ENCODE measurements around the gene RGS5.

DNA sequence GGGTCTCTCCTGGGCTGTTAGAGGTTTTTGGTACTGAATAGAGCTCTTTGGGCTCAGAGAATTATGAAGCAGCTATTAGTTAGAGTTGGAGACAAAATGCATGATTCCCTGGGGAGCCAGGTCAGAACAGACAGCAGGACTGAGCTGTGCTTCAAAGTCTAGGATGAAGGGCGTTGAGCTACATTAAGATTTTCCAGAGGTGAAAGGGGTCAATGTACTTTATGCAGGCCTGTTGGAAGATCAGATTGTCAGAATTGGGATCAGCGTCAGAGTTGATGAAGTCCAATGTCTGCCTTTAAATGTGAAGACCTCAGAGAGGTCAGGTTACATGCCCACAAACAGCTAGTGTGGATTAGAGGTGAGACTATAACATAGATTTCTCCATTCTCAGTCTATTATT lies 53.8 kb downstream of the RGS5 start:
- TF ChIP-seq TAF1 (IDR thresholded peaks at IDR 0.05; ENCODE audit: borderline replicate concordance, low read depth, low read length): no peak
- TF ChIP-seq, protein P1, sequence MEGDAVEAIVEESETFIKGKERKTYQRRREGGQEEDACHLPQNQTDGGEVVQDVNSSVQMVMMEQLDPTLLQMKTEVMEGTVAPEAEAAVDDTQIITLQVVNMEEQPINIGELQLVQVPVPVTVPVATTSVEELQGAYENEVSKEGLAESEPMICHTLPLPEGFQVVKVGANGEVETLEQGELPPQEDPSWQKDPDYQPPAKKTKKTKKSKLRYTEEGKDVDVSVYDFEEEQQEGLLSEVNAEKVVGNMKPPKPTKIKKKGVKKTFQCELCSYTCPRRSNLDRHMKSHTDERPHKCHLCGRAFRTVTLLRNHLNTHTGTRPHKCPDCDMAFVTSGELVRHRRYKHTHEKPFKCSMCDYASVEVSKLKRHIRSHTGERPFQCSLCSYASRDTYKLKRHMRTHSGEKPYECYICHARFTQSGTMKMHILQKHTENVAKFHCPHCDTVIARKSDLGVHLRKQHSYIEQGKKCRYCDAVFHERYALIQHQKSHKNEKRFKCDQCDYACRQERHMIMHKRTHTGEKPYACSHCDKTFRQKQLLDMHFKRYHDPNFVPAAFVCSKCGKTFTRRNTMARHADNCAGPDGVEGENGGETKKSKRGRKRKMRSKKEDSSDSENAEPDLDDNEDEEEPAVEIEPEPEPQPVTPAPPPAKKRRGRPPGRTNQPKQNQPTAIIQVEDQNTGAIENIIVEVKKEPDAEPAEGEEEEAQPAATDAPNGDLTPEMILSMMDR (IDR thresholded peaks at IDR 0.05): no peak
- no peak for TF ChIP-seq MXI1 (IDR thresholded peaks at IDR 0.05; ENCODE audit: low read depth, low read length)
- no peak for TF ChIP-seq FOSL2 (IDR thresholded peaks at IDR 0.05; ENCODE audit: borderline replicate concordance, low read depth)
- no peak for TF ChIP-seq GABPA (IDR thresholded peaks at IDR 0.05; ENCODE audit: low read depth)
- no peak for TF ChIP-seq RAD21 (IDR thresholded peaks at IDR 0.05; ENCODE audit: low read length)
- no peak for TF ChIP-seq SIN3A (IDR thresholded peaks at IDR 0.05; ENCODE audit: borderline replicate concordance, low read depth, low read length)
- no peak for TF ChIP-seq POLR2AphosphoS5 (IDR thresholded peaks at IDR 0.05; ENCODE audit: low read depth, low read length)
- TF ChIP-seq TEAD4 (IDR thresholded peaks at IDR 0.05; ENCODE audit: borderline replicate concordance, insufficient read depth): no peak
- no peak for TF ChIP-seq FOXM1 (IDR thresholded peaks at IDR 0.05; ENCODE audit: low read depth)
- TF ChIP-seq SMC3 (IDR thresholded peaks at IDR 0.05; ENCODE audit: low read depth, low read length): no peak
- no peak for TF ChIP-seq CHD2 (IDR thresholded peaks at IDR 0.05; ENCODE audit: low read length, partially characterized antibody)

Measured in SK-N-SH (cell line).